ENCODE data around the gene IQCK. TPM values are rescaled to one million over a fixed set of nuclear protein-coding genes. Genes with fewer than 3 reads are reported as not detected.
"Not testable (repeated sequence)": the region's sequence is repeated elsewhere in the genome, so short reads cannot be mapped to it uniquely, and the experiment has no call there.

Gene IQCK
- total and polyA plus RNA-seq, 11 donors, result 5.6 to 17.4 (median 9.0) TPM

- Histone ChIP-seq H3K27me3 (no peaks in the 10 kb centered on the region), H3K4me3 (peak overlapping the region in 8 of 12 donors; percentile 83 to 99 (median 91)), H3K27ac (peak overlapping the region in 3 of 12 donors; percentile 10 to 86 (median 19)), H3K4me1 (peaks cover under 1 to 46% (median 37%) of the 10 kb centered on the region in 12 donors), H3K36me3 (peaks cover 0 to 39% (median 15%) of the 10 kb centered on the region in 9 donors), H3K9me3 (no peaks in the 10 kb centered on the region)
- TF ChIP-seq POLR2A (IDR thresholded peaks at IDR 0.05) (no peak), CTCF (IDR thresholded peaks at IDR 0.05) (no peak)
- no peak for ATAC-seq
- 70 to 93% (median 86%) methylated on average over 1 of the region's 1 CpG for WGBS, 4 donors
- intact Hi-C loops (cut with DNase I), result loop anchor here in 8 of 10 donors (5.0 to 10.0 kb wide), 6 partner anchors 36 to 169 kb away; partner anchors contain the start of genes GPRC5B (in 5 of the 8) and VPS35L (in 1 of the 8)
- DNase-seq, result no peak
Measured at GRCh38 chr16:19716183-19716582, 1.9 kb upstream of the IQCK start.

GRCh38 chr16:19716728-19717127, 1.3 kb upstream of the IQCK start:
- H3K9me3 ChIP-seq, DNase-seq, H3K27me3 ChIP-seq, ATAC-seq: not testable (repeated sequence)
- H3K4me3 ChIP-seq, result peak overlapping the region in 11 of 12 donors; percentile 67 to 99 (median 89)
- H3K4me1 ChIP-seq, result peaks cover 0 to 44% (median 35%) of the 10 kb centered on the region in 12 donors
- peak overlapping the region in 7 of 12 donors; percentile 75 to 94 (median 83) for H3K27ac ChIP-seq
- intact Hi-C loops (cut with DNase I), result loop anchor here in 8 of 10 donors (5.0 to 10.0 kb wide), 6 partner anchors 36 to 168 kb away; partner anchors contain the start of genes GPRC5B (in 5 of the 8) and VPS35L (in 1 of the 8)
- WGBS, 4 donors, result 37 to 59% (median 49%) methylated on average over 11 of the region's 11 CpGs
- peaks cover 0 to 35% (median 15%) of the 10 kb centered on the region in 9 donors for H3K36me3 ChIP-seq

GRCh38 chr16:19717314-19717713, 757 bp upstream of the IQCK start:
- intact Hi-C loops (cut with DNase I), result loop anchor here in 8 of 10 donors (5.0 to 10.0 kb wide), 6 partner anchors 35 to 167 kb away; partner anchors contain the start of genes GPRC5B (in 5 of the 8) and VPS35L (in 1 of the 8)
- Histone ChIP-seq H3K36me3 (peaks cover 0 to 29% (median 15%) of the 10 kb centered on the region in 9 donors), H3K4me1 (peaks cover 0 to 44% (median 35%) of the 10 kb centered on the region in 12 donors), H3K4me3 (peak overlapping the region; percentile 67 to 99 (median 87)), H3K9me3 (no peaks in the 10 kb centered on the region), H3K27me3 (no peaks in the 10 kb centered on the region), H3K27ac (peak overlapping the region in 11 of 12 donors; percentile 75 to 94 (median 85))
- no peak for TF ChIP-seq CTCF (IDR thresholded peaks at IDR 0.05)
- no peak for TF ChIP-seq POLR2A (IDR thresholded peaks at IDR 0.05)
- WGBS, 4 donors, result 0% methylated on average over 10 of the region's 10 CpGs
- ATAC-seq (no peak), DNase-seq (no peak)

GRCh38 chr16:19718624-19718965, 524 bp downstream of the IQCK start:
- intact Hi-C loops (cut with DNase I), result loop anchor here in 9 of 10 donors (2.0 to 10.0 kb wide), 8 partner anchors 34 to 166 kb away; partner anchors contain the start of genes GPRC5B (in 6 of the 9) and VPS35L (in 1 of the 9)
- no peak for ATAC-seq

More at GRCh38 chr16:19718624-19718965, 524 bp downstream of the IQCK start:
- 0% methylated on average over 21 of the region's 21 CpGs for WGBS, 4 donors
- Histone ChIP-seq H3K27me3 (no peaks in the 10 kb centered on the region), H3K4me3 (peak overlapping the region; percentile 67 to 99 (median 87)), H3K4me1 (peaks cover 0 to 44% (median 35%) of the 10 kb centered on the region in 12 donors), H3K36me3 (peaks cover 0 to 16% (median 12%) of the 10 kb centered on the region in 9 donors), H3K9me3 (no peaks in the 10 kb centered on the region), H3K27ac (peak overlapping the region in 11 of 12 donors; percentile 70 to 94 (median 85))
- DNase-seq, result no peak
- TF ChIP-seq CTCF (IDR thresholded peaks at IDR 0.05), result no peak

Data from heart left ventricle (tissue), 16 donors.